Nephron (organoid): ENCODE results near the gene CYP26A1.

ENCODE experiments used
- H3K27ac Mint-ChIP-seq, 3 experiments: 2 replicates each; pipeline ENCODE4 v1.8.0; 2020; ENCODE audit warnings: mixed read lengths in 3 of 3, mild to moderate bottlenecking in 2 of 3, moderate library complexity in 1 of 3
- H3K27me3 Mint-ChIP-seq: 2 replicates; pipeline ENCODE4 v1.8.0; 2021; ENCODE audit warnings: low read depth, mild to moderate bottlenecking, moderate library complexity, mixed read lengths
- H3K36me3 Mint-ChIP-seq: 2 replicates; pipeline ENCODE4 v1.8.0; 2020; ENCODE audit warnings: low read depth, mixed read lengths
- H3K4me1 Mint-ChIP-seq: 2 replicates; pipeline ENCODE4 v1.8.0; 2020; ENCODE audit warnings: mixed read lengths
- H3K4me3 Mint-ChIP-seq, 3 experiments: 2 replicates each; pipeline ENCODE4 v1.8.0; 2020; ENCODE audit warnings: mild to moderate bottlenecking in 3 of 3, mixed read lengths in 3 of 3, moderate library complexity in 2 of 3
- H3K9me3 Mint-ChIP-seq: 2 replicates; pipeline ENCODE4 v1.8.0; 2020; ENCODE audit warnings: mixed read lengths
- TF ChIP-seq, protein P1 (sequence below), 3 experiments: fragments of 200-600 bp; sonication (generic); IDR thresholded peaks; one replicate each; pipeline ENCODE4 v1.5.0; 2021; ENCODE audit warnings: antibody characterized with exemption in 3 of 3; ENCODE audit not compliant: unreplicated experiment in 3 of 3

Gene CYP26A1

DNA sequence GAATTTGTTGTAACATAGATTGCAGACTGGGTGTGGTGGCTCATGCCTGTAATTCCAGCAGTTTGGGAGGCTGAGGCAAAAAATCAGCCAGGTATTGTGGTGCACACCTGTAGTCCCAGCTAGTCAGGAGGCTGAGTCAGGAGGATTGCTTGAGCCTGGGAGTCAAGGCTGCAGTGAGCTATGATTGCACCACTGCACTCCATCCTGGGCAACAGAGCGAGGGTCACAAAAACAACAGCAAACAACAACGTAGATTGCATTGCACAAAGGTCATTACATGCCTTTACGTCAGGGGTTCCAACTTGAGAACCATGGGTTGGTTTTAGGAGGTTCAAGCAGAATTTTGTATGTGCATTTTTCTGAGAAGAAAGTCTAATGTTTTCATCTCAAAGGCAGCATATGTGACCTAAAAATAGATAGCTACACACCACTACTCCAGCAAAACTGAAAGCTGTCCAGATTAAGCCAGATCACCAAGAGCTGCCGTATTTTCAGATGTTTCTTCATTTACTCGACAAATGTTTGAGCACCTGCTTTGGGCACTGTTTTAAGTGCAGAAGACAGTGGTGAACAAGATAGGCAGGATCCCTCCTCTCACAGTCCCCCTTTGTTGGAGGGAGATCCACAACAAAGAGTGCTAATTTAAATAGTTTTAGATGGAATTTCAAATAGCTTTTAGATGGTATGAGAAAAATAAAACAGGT, 41.4 kb upstream of the CYP26A1 start:
- Mint-ChIP-seq H3K4me3 (no peak overlapping the region), H3K4me1 (peaks cover 29% of the 10 kb centered on the region), H3K27me3 (no peaks in the 10 kb centered on the region), H3K9me3 (peaks cover under 1% of the 10 kb centered on the region), H3K27ac (no peak overlapping the region), H3K36me3 (peaks cover 13% of the 10 kb centered on the region)
- TF ChIP-seq, protein P1, sequence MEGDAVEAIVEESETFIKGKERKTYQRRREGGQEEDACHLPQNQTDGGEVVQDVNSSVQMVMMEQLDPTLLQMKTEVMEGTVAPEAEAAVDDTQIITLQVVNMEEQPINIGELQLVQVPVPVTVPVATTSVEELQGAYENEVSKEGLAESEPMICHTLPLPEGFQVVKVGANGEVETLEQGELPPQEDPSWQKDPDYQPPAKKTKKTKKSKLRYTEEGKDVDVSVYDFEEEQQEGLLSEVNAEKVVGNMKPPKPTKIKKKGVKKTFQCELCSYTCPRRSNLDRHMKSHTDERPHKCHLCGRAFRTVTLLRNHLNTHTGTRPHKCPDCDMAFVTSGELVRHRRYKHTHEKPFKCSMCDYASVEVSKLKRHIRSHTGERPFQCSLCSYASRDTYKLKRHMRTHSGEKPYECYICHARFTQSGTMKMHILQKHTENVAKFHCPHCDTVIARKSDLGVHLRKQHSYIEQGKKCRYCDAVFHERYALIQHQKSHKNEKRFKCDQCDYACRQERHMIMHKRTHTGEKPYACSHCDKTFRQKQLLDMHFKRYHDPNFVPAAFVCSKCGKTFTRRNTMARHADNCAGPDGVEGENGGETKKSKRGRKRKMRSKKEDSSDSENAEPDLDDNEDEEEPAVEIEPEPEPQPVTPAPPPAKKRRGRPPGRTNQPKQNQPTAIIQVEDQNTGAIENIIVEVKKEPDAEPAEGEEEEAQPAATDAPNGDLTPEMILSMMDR (IDR thresholded peaks at IDR 0.05; ENCODE audit: unreplicated experiment in 3 of 3), result no peak

DNA sequence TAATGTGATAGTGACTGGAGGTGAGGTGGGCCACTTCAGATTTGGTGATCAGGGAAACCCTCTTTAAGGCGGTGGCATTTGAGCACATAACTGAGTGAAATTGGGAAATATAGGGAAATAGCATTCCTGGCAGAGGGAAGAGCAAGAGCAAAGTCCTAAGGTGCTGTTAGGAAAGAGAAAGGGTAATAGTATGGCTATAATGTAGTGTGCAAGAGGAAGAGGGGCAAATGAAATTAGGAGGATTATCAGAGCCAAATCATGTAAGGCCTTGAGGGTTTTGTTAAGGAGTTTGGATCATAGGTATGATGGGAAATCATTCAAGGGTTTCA, 40.9 kb upstream of the CYP26A1 start:
- H3K27me3 Mint-ChIP-seq, result no peaks in the 10 kb centered on the region
- H3K4me3 Mint-ChIP-seq, result no peak overlapping the region
- no peak overlapping the region for H3K27ac Mint-ChIP-seq
- H3K4me1 Mint-ChIP-seq, result peaks cover 29% of the 10 kb centered on the region
- H3K9me3 Mint-ChIP-seq, result no peaks in the 10 kb centered on the region
- TF ChIP-seq, protein P1 (IDR thresholded peaks at IDR 0.05; ENCODE audit: unreplicated experiment in 3 of 3), result no peak
- H3K36me3 Mint-ChIP-seq, result peaks cover 7% of the 10 kb centered on the region

DNA sequence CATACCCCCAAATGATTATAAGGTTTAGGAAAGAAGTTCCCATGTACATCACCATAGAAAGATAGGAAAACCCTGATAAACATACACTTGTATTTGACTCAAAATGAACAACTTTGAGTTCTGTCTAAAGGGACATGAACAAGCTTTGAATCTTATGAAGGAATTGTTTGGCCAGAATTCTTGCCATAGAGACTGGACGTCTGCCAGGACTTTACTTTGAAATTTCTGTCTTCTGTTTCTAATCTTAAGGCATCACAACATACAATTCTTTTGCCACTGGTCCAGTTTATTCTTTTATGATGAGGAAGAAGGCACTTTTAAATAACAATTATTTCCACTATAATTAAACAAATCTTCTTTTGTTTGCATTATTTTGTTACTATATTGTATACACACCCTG, 39.3 kb upstream of the CYP26A1 start:
- TF ChIP-seq, protein P1 (IDR thresholded peaks at IDR 0.05; ENCODE audit: unreplicated experiment in 3 of 3), result no peak
- H3K27ac Mint-ChIP-seq, result no peak overlapping the region
- H3K9me3 Mint-ChIP-seq, result no peaks in the 10 kb centered on the region
- peaks cover 29% of the 10 kb centered on the region for H3K4me1 Mint-ChIP-seq
- H3K4me3 Mint-ChIP-seq, result no peak overlapping the region
- no peaks in the 10 kb centered on the region for H3K27me3 Mint-ChIP-seq
- peaks cover 2% of the 10 kb centered on the region for H3K36me3 Mint-ChIP-seq

DNA sequence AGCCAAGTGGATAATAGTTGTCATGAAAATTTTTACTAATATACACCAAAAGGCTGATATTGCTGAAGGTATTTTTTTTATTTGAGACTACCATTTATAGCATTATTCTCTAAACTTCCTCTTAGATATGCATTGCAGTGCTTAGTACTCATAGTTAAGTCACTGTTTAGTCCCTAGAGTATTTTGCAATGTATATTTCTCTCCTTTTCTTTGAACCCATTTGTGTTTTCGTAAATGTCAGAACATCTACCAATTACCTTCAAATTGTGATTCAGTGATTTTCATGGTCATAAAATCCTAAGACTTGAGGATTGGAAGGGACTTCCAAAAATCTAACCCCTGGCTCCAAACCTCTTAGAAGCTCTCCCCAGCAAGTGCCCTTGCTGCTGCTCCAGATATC, 34.6 kb upstream of the CYP26A1 start:
- Mint-ChIP-seq H3K4me3 (no peak overlapping the region), H3K4me1 (peaks cover 8% of the 10 kb centered on the region), H3K9me3 (no peaks in the 10 kb centered on the region), H3K27ac (no peak overlapping the region), H3K36me3 (no peaks in the 10 kb centered on the region), H3K27me3 (no peaks in the 10 kb centered on the region)
- TF ChIP-seq, protein P1 (IDR thresholded peaks at IDR 0.05; ENCODE audit: unreplicated experiment in 3 of 3), result no peak

DNA sequence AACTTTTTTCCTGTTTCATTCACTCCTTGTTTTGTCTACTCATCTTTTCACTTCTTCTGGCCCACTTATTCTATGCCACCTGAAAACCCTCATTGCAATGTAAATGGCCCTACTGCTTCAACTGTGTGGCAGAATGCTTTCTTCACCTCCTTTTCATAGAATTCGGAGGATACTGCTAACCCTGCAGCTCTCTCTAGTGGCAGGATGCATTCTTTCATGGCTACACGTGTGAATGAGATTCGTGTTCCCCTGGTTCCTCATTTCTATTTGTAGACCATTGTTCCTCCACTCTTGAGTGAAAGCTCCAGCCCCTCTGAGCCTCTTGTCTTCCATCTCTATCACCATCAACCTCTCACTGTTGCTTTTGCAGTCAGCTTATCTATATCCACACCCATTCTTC, 34.0 kb upstream of the CYP26A1 start:
- Mint-ChIP-seq H3K27ac (no peak overlapping the region), H3K4me1 (peaks cover 2% of the 10 kb centered on the region)

DNA sequence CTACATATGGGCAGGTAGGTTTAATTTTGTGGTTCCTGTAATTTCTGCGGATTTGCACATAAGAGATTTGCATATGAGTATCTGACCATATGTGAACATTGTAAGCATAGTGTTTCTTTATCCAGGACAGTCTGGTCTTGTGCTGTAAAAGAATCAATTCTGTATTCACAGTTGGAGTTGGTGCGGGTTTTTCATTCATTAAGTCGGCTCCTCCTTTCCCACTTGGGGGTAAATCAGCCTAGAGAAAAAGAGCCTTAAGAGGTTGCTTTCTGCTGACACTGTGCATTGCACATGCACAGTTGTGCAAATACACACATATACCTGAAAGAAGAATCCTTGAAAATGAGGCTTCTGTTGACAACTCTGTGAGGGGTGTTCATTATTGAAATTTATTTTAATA, 19.2 kb upstream of the CYP26A1 start:
- TF ChIP-seq, protein P1 (IDR thresholded peaks at IDR 0.05; ENCODE audit: unreplicated experiment in 3 of 3), result no peak
- H3K27me3 Mint-ChIP-seq, result peaks cover 11% of the 10 kb centered on the region
- H3K4me3 Mint-ChIP-seq, result no peak overlapping the region
- H3K36me3 Mint-ChIP-seq, result peaks cover 15% of the 10 kb centered on the region
- H3K9me3 Mint-ChIP-seq, result no peaks in the 10 kb centered on the region
- H3K4me1 Mint-ChIP-seq, result no peaks in the 10 kb centered on the region
- no peak overlapping the region for H3K27ac Mint-ChIP-seq

More for the DNA sequence above, 34.0 kb upstream of the CYP26A1 start:
- Mint-ChIP-seq H3K4me3 (no peak overlapping the region), H3K9me3 (no peaks in the 10 kb centered on the region), H3K36me3 (no peaks in the 10 kb centered on the region), H3K27me3 (no peaks in the 10 kb centered on the region)
- TF ChIP-seq, protein P1 (IDR thresholded peaks at IDR 0.05; ENCODE audit: unreplicated experiment in 3 of 3), result no peak
